Smooth muscle cell of the brain vasculature (primary cell): ENCODE data around the gene GABRG3.

Source experiments
- DNase-seq: peaks from one replicate; pipeline ENCODE4 v3.0.0-alpha.2; 2012; ENCODE audit warnings: low read depth, low spot score

The GABRG3 gene

GRCh38 chr15:27573805-27574485 is 603.0 kb downstream of the GABRG3 start:
- no peak for DNase-seq

GRCh38 chr15:27574541-27575054 is 603.6 kb downstream of the GABRG3 start:
- DNase-seq = no peak

- no peak for DNase-seq
These were observed 604.5 kb downstream of the GABRG3 start for GRCh38 chr15:27575521-27575920.

- DNase-seq = no peak
These were observed 605.6 kb downstream of the GABRG3 start for GRCh38 chr15:27576576-27576975.

GRCh38 chr15:27579738-27580137 is 608.8 kb downstream of the GABRG3 start:
- DNase-seq = no peak

- DNase-seq = no peak
These were observed 611.9 kb downstream of the GABRG3 start for GRCh38 chr15:27582726-27583410.

GRCh38 chr15:27583651-27584050 is 612.7 kb downstream of the GABRG3 start:
- DNase-seq = no peak

- DNase-seq = no peak
These were observed 614.2 kb downstream of the GABRG3 start for GRCh38 chr15:27585041-27585640.

- DNase-seq = no peak
These were observed 616.8 kb downstream of the GABRG3 start for GRCh38 chr15:27587810-27588209.

GRCh38 chr15:27589260-27589659 is 618.3 kb downstream of the GABRG3 start:
- no peak for DNase-seq

GRCh38 chr15:27589782-27590181 is 618.8 kb downstream of the GABRG3 start:
- no peak for DNase-seq
